CD4-positive, alpha-beta T cell treated with Interleukin-6 at 100 ng/mL for 8 hours (primary cell): ENCODE data around the gene VPS35L.

Source experiments
- DNase-seq: peaks from one replicate; pipeline ENCODE4 v3.0.0-alpha.2; 2020; ENCODE audit warnings: mixed read lengths, low spot score

Gene VPS35L, protein sequence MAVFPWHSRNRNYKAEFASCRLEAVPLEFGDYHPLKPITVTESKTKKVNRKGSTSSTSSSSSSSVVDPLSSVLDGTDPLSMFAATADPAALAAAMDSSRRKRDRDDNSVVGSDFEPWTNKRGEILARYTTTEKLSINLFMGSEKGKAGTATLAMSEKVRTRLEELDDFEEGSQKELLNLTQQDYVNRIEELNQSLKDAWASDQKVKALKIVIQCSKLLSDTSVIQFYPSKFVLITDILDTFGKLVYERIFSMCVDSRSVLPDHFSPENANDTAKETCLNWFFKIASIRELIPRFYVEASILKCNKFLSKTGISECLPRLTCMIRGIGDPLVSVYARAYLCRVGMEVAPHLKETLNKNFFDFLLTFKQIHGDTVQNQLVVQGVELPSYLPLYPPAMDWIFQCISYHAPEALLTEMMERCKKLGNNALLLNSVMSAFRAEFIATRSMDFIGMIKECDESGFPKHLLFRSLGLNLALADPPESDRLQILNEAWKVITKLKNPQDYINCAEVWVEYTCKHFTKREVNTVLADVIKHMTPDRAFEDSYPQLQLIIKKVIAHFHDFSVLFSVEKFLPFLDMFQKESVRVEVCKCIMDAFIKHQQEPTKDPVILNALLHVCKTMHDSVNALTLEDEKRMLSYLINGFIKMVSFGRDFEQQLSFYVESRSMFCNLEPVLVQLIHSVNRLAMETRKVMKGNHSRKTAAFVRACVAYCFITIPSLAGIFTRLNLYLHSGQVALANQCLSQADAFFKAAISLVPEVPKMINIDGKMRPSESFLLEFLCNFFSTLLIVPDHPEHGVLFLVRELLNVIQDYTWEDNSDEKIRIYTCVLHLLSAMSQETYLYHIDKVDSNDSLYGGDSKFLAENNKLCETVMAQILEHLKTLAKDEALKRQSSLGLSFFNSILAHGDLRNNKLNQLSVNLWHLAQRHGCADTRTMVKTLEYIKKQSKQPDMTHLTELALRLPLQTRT

DNA sequence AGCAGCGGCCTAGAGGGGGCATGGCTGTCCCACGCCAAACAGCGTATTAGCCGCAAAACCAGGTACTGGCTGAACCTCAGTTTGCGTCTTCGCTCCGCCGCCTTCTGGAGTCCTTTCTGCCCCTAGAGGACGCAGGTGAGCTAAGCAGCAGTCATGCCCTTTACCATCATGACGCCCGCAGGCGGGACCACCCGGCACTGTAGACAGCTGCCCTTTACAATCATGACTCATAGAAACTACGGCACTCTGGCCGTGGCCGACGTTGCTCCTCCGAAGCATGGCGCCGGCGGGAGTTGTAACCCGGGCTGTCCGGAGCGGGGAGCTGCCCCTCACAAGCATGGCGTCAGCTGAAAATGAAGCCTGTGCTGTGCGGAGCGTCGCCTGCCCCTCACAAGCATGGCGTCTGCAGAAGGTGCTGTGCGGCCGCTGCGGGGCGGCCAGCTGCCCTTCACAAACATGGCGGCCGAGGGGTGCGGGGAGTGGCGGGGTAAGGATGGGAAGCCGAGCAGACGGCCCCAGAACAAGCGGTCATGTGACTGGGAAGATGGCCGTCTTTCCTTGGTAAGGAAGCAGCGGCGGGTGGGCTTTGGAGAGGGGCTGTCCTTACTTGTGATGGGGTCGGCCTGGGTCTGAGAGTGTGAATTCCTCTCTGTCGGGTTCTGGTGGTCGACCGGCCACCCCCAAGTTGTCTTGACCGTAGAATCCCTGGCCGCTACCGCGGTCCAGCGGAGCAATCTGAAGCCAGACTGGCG lies at the start of gene VPS35L:
VPS35L (plus strand) TSS at position 518 of the 752 bp plus-strand sequence; CDS start at position 545, 27 bp downstream.
- peak; percentile 96 for DNase-seq

DNA sequence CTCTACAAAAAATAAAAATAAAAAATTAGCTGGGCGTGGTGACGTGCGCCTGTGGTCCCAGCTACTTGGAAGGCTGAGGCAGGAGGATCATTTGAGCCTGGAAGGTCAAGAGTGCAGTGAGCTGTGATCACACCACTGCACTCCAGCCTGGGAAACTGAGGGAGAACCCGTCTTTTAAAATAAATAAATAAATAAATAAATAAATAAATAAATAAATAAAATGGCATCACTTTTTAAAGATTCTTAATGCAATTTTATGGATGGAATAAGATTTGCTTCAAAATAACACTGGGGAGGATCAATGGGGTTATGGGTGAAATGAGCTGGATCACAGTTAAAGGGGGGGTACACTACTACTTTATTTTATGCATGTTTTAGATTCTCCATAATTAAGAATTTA lies 48.5 kb upstream of the VPS35L start:
- DNase-seq = no peak

DNA sequence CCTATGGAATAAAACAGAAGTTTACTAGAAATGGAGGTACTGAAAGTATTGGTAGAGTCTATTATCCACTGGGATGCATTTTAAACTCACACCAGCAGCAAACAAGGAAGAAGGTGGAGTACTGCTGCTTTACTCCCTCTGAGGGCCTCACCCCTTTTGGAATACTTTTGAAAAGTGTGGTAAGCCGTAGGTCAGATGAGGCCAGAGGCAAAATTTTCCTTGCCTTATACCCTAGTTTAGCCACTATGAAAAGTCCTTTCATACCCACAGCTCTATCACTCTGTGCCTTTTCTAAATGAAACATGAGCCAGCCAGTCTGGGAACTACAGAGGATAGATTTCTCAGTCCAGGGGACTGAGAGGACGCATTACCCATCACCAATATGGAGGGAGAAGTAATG lies 47.6 kb upstream of the VPS35L start:
- DNase-seq = no peak

DNA sequence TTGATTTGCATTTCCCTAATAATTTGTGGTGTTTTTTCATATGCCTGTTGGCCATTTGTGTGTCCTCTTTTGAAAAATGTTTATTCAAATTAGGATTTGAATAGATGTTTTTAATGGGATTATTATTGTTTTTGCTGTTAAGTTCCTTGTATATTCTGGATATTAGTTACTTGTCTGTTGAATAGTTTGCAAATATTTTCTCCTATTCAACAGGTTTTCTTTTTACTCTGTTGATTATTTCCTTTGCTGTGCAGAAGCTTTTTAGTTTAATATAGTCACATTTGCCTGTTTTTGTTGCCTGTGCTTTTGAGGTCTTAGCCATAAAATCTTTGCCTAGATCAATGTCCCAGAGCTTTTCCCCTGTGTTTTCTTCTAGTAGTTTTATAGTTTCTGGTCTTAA lies 43.2 kb upstream of the VPS35L start:
- no peak for DNase-seq

DNA sequence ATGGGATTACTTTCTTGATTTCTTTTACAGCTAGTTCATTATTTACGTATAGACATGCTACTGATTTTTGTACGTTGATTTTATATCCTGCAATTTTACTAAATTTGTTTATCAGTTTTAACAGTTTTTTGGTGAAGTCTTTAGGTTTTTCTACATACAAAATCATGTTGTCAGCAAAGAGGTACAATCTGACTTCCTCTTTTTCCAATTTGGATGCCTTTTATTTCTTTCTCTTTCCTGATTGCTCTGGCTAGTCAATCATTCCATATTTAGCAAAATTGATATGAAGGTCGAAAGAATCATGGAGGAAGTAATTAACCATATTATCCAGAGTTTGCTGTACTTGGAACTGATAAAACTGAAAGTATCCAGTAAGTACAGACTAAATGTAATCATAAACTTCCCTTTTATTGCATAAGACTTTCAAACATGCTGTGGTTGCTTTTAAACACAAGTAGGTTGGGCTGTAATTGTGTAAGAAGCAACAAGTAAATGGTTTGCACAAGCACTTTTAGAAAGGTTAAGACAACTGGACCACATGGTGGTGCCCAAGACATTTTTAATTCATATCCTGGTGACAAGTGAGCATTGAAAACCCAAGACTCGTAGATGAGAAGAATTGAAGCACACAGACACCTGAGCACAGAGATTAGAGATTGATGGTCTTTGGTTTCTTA lies 42.0 kb upstream of the VPS35L start:
- no peak for DNase-seq

DNA sequence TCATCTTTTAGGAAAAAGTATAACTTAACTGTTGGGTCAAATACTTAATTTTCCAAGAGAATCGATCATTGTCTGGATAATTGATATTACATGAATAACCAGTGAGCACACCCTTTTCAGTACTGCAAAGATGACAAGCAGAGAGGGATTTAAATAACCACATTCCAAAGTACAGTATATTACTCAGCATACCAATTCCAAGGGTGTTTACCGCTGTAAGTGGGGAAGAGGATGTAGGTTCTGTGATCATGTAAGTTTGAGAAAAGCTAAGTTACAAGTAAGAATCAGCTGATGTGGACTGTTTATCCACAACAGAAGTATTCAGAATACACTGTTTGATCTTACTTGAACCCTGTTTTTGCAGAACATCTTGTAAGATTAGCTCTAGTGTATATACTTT lies 39.7 kb upstream of the VPS35L start:
- DNase-seq = no peak

DNA sequence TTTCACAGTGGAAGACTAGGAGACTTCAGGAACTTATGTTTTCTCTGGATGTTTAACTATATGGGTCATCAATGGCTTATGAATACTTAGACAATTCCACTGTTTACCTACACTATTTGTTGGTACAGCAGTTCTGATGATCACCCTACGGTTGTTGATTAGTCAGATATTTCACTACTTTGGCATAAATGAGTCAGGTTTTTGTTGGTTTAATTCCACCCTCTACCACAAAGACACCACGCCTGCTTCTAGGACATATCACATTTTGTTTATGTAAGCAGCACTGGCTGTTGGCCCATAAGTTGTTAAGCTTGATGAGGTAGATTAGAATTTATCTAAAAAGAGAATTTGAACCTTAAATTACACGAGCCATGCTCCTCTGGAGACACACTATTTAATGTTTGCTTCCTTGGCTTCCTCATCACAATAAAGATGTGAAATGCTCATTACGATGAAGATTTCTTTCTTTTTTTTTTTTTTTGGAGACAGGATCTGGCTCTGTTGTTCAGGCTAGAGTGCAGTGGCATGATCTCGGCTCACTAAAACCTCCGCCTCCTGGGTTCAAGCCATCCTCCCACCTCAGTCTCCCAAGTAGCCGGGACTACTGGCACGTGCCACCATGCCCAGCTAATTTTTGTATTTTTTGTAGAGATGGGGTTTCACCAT lies 37.9 kb upstream of the VPS35L start:
- no peak for DNase-seq

DNA sequence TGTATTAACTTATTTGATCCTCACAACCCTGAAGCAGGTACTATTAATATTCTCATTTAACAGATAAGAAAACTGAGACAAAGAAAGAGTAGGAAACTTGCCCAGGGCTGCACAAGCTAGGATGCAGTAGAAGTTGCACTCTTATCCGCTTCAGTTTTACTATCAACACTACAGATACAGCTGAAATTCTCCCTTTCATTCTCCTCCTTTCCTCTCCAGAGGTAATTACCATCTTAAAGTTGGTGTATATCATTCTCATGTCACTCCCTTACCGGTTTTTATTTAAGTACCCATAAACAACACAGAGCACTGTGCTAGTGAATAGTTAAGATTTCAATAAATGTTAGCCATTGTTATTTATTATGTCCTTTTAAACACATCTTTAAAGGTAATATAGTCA lies 37.1 kb upstream of the VPS35L start:
- no peak for DNase-seq

DNA sequence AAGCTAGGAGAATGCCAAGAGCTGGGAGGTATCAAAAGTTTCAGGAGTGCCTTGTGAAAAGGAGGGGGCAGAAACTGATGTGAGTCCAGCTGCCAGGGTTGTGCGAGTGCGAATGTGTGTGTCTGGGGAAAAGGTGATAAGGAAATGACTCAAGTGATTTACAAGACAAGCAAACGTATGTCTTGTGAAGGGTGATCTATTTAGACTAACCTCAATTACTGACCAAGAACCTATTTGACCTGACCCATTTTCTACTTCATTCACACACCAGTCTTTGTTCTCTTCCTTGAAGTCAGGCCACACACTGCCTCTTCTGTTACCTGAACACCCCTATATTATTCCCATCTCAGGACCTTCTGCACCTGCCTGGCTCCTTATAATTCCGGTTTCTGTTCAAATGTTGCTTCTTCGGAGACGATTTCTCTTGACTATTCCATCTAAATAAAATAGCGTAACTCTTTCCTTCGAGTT lies 34.6 kb upstream of the VPS35L start:
- no peak for DNase-seq

DNA sequence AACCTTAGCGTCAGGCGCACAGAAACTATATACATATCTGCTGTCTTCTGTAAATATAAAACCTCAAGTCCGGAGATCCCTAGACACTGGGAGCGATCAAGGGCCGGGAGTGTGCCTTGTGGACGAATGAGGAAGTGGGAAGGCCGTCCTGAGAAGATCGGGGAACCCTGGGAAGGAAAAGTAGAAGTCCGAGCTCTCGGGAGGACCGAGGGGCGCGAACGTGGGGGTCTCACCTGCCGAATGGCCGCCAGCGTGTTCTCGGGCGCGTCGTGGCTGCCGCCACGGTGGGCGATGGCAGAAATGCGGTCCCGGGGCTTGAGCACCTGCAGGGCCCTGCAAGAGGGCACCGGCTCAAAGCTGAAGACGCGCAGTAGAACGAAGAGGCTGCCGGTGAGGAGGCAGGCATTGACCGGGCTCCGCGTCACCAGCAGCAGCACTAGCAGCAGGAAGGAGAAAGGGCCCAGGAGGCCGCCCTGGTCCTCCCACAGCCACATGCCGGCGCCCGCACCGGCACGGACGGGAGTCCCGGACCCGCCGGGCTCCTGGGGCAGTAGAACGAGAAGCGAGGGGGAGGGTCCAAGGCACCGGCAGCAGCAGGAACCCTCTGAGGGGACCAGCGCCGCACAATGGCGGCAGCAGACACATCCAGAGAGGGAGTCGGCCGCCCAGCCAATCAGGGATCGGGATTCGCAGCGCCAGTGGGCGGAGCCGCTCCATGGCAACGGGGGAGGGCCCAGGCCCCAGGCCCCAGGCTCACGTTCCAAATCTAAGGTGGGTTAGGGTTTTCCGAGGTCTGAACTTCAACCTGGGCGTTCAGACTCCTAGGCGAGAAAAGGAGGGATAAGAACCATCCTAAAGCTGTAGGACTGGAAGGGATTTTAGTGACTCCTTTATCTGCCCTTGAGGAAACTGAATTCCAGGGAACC lies 33.8 kb upstream of the VPS35L start, which contains the start of gene GDE1:
GDE1 (minus strand) TSS at position 628 of the 926 bp plus-strand sequence; CDS start at position 494, 134 bp downstream.
- DNase-seq = peak; percentile 93

DNA sequence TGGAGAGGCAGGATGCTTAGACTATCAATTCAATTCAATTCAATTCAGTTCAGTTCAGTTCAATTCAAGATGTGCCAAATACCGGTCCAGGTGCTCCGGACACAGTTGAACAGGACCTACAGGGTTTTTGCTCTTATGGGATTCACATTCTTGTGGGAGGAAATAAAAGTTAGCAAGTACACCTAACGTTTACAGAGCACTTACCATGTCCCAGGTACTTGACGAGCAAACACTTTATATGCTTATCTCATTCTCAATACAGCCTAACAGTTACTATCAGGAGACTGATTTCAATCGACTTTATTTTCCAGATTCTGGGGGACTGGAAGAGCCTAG lies 33.1 kb upstream of the VPS35L start:
- DNase-seq = no peak

DNA sequence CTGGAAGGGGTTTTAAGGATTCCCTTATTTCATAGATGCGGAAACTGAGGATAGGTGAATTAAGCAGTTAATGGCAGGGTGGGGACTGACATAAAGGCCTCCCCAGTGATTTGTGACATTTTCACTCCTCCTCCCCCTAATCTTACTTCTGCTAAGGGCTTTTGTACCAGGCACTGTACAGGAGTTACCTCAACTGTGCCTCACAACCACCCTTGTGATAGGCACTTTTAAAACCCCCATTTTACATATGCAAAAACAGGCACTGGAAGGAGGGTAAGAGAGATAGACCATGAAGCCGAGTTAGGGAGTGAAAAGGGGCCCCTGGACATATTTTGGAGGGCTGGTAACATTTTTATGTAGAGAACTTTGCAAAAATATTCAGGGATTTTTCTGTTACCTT lies 32.7 kb upstream of the VPS35L start:
- no peak for DNase-seq

DNA sequence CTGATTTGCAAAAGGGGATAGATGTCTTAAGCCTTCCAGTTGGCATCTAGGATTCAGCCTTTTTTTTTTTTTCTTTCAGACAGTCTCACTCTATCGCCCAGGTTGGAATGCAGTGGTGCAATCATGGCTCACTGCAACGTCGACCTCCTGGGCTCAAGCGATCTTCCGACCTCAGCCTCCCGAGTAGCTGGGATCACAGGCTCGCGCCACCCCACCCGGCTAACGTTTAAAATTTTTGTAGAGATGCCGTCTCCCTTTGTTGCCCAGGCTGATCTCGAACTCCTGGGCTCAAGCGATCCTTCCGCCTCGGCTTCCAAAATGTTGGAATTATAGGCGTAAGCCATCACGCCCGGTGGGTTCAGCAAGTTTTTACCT lies 32.3 kb upstream of the VPS35L start:
- no peak for DNase-seq

DNA sequence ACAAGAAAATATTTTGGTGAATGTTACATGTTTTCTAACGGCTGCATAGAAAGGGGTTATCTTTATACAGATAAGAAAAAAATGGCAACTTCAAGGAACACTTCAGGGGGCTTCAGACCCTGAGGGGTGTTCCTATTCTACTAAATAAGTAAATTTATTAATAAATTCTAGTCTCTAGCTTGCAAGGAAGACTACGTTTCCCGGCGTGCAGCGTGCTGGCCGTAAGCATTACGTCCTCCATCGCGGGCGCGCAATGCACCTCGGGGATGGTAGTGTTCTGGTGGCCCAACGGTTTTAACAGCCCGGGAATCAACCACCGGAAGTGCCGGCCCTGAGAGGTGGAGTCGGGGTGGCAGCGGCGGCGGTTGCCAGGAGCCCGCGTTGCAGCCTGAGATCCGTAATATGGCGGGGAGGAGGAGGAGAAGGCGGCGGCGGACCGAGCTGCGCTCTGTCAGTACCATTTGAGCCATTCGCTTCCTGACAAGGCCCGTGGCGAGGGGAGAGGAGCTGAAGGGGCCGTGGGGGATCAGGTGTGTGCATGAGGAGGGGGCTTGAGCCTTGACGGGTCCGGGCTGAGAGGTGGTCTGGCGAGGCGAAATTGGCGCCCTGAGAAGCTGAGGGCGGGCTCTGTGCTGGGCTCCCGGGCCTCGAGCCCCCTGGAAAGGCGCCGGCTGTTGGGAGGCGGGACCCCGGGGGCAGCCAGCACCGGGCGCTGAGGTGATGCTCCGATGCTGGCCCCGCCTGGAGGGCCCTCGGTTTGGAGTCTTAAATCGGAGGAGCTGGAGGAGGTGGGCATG lies 31.7 kb upstream of the VPS35L start, which contains the start of gene CCP110:
CCP110 (plus strand) TSS at position 384 of the 797 bp plus-strand sequence. CDS start 3,940 bp downstream, outside the sequence.
- DNase-seq = peak; percentile 94

DNA sequence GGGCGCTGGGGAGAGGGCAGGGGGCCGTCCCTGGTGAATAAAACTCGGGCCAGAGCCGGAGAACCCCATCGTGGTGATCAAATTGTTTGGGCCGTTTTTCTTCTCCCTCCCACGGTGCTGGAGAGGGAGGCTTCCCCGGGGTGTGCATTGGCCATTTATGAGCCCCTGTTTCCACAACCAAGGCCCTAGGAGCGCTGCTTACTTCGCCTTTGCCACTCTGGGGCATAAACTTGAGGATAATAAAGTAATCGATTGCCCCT lies 31.2 kb upstream of the VPS35L start:
- DNase-seq = no peak

DNA sequence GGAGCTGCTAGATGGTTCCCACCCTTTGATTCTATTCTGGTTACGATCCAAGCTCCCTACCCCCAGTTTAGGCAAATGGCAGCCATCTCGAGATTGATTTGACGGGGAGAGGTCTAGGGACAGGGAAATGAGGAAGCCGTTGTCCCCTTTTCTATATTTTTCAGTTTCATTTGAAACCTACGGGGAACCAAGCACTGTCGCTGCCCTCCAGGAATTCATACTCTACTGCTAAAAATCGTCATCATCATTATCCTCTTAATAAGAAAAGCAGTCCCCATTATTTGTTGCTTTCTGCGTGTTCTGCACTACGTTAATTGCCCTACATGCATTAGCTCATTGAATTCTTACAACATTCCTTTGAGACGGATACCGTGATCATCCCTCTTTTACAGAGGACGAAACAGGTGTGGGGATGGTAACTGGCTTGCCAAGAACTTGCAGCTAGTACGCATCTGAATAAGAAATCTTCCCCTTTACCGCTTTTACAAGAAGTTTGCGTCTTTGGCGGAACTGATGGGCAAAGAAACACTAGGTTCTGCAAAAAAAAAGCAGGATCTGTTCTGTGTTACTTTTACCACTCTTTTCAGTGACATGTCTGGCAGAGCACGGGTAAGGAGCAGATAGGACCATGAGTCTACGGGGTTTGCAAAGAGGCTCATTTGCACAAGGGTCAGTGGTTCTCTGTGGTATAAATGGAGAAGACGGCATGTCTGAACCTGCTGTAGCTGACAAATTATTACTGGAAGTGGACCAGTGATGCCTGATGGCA lies 30.7 kb upstream of the VPS35L start:
- no peak for DNase-seq

DNA sequence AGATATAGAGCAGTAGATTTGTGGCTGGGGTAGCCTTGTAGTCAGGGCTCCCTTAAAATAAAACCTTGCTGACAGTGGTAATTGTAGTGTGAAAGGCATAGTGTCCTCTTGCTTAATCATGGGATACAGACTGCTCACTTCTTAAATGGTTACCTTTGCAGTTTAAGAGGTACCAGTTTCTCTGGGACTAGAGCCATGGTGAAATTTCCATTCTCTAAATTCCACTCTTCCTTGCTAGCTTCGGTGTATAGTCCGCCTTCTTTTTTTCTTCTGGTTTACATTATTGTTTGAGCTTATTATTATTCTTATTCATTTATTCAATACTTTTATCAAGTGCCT lies 30.1 kb upstream of the VPS35L start:
- DNase-seq = no peak

DNA sequence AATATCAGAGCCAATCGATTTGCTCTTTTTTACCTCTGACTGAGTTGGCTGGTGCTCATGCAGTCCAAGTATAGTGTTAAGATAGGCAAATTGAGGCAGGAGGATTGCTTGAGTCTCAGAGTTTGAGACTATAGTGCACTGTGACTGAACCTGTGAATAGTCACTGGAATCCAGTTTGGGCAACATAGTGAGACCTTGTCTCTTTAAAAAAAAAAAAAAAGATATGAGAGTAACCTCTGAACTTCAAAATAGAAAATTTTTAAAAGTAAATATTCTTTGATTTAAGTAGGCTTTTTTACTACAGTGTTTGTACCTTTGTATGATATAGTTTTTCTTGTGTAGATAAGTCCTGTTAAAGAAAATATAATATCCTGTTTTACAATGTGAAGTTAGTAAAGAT lies 28.3 kb upstream of the VPS35L start:
- DNase-seq = no peak

DNA sequence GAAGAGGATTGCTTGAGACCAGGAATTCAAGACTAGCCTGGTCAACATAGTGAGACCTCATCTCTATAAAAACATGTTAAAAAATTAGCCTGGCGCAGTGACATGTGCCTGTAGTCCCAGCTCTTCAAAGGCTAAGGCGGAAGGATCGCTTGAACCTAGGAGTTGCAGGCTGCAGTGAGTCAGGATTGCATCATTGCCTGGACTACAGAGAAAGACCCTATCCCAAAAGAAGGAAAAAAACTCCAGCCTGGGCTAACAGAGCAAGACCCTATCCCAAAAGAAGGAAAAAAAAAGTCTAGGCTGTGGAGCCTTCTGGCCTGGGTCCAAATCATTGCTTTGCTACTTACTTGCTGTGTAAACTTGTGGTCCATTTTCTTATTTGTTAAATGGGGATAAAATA lies 26.8 kb upstream of the VPS35L start:
- no peak for DNase-seq
